ENCODE measurements around the gene EXOC3L4.

The EXOC3L4 gene

DNA sequence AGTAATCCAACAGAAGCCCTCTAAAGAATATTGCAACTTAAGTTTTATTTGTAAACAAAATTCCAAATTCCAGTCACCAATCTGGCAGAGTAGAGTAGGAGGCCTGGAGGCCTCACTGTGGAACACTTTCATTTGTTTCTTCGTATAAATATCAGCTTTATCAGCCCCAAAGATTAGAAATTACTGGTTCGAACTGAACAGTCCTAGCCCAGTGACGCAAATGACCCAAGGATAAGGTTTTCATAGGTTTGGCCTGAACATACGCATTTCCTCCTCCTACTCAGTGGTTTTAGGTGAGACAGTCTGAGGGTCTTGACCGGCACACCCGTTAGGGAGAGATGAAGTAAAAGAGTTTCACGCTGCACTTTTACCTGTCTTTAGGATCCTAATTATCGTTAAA, 38.8 kb upstream of the EXOC3L4 start:
- Histone ChIP-seq H3K9ac (no peak overlapping the region), H3K4me2 (ENCODE audit: low read length) (peak overlapping the region; percentile 75), H3K79me2 (peaks cover 13% of the 10 kb centered on the region), H3K4me1 (peaks cover 10% of the 10 kb centered on the region), H2AFZ (no peak overlapping the region), H3K36me3 (ENCODE audit: control insufficient read depth, insufficient read depth, low read length) (no peaks in the 10 kb centered on the region), H3K27me3 (ENCODE audit: control insufficient read depth, insufficient read depth, low read length) (no peaks in the 10 kb centered on the region), H3K27ac (peak overlapping the region; percentile 24), H3K9me3 (ENCODE audit: control insufficient read depth, low read length) (no peaks in the 10 kb centered on the region), H3K4me3 (ENCODE audit: low read depth, low read length) (peak overlapping the region; percentile 56)
- TF ChIP-seq, protein P1, sequence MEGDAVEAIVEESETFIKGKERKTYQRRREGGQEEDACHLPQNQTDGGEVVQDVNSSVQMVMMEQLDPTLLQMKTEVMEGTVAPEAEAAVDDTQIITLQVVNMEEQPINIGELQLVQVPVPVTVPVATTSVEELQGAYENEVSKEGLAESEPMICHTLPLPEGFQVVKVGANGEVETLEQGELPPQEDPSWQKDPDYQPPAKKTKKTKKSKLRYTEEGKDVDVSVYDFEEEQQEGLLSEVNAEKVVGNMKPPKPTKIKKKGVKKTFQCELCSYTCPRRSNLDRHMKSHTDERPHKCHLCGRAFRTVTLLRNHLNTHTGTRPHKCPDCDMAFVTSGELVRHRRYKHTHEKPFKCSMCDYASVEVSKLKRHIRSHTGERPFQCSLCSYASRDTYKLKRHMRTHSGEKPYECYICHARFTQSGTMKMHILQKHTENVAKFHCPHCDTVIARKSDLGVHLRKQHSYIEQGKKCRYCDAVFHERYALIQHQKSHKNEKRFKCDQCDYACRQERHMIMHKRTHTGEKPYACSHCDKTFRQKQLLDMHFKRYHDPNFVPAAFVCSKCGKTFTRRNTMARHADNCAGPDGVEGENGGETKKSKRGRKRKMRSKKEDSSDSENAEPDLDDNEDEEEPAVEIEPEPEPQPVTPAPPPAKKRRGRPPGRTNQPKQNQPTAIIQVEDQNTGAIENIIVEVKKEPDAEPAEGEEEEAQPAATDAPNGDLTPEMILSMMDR (IDR thresholded peaks at IDR 0.05): no peak

DNA sequence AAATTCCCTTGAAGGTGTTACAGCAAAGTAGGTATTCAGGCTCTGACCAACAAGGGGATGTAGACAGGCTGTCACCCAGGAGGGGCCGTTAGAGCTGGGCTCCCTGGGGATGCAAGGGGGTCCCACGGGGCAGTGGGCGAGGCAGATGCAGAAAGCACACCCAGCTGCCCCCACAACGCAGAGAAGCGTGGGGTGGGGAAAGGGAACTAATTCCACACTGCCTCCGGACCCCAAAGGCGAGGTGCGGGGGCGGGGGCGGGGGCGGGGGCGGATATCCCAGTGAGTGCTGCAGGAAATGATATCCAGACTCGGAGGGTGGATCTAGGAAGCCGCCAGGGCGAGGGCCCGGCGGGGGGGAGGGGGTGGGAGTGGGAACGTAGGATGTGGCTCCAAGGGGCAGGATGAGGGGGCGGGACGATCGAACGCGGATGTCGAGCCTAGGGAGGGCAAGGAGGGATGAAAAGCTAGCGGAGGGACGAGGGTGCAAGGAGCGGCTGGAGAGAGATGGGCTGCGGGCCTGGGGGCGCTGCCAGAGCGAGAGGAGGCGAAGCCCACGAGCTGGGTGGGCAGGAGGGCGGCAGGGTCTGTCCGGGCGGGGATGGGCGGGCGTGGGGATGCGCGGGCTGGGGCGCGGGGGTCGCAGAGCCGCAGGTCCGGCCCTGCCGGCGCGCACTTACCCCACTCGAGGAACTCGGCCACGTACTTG, 38.0 kb upstream of the EXOC3L4 start:
- H3K9me3 ChIP-seq (ENCODE audit: control insufficient read depth, low read length): no peaks in the 10 kb centered on the region
- H3K4me3 ChIP-seq (ENCODE audit: low read depth, low read length): peak overlapping the region; percentile 56
- peaks cover 10% of the 10 kb centered on the region for H3K4me1 ChIP-seq
- H2AFZ ChIP-seq: peak overlapping the region; percentile 57
- peak overlapping the region; percentile 75 for H3K4me2 ChIP-seq (ENCODE audit: low read length)
- H3K27me3 ChIP-seq (ENCODE audit: control insufficient read depth, insufficient read depth, low read length): no peaks in the 10 kb centered on the region
- peaks cover 11% of the 10 kb centered on the region for H3K79me2 ChIP-seq
- no peaks in the 10 kb centered on the region for H3K36me3 ChIP-seq (ENCODE audit: control insufficient read depth, insufficient read depth, low read length)
- no peak overlapping the region for H3K9ac ChIP-seq
- H3K27ac ChIP-seq: peak overlapping the region; percentile 65
- TF ChIP-seq, protein P1 (IDR thresholded peaks at IDR 0.05): no peak

DNA sequence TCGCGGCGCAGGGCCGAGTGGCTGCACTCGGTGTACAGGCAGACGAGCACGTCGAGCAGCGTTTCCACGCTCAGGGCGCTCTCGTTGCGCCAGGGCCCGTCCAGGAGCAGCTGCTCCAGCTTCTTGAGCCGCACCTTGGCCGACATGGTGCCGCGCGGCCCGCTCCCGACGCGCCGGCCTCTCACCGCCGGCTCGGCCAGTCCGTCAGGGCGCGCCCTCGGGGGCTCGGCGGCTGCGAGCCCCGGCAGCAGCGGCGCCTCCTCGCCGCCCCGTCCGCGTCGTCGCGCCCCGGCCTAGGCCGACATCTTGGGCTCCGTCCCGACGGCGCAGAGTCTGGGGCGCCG, 37.5 kb upstream of the EXOC3L4 start:
- H3K36me3 ChIP-seq (ENCODE audit: control insufficient read depth, insufficient read depth, low read length): no peaks in the 10 kb centered on the region
- H3K4me1 ChIP-seq: peaks cover 10% of the 10 kb centered on the region
- peak overlapping the region; percentile 65 for H3K27ac ChIP-seq
- H3K4me3 ChIP-seq (ENCODE audit: low read depth, low read length): peak overlapping the region; percentile 56
- peaks cover 7% of the 10 kb centered on the region for H3K79me2 ChIP-seq
- peak overlapping the region; percentile 57 for H2AFZ ChIP-seq
- H3K9me3 ChIP-seq (ENCODE audit: control insufficient read depth, low read length): no peaks in the 10 kb centered on the region
- H3K27me3 ChIP-seq (ENCODE audit: control insufficient read depth, insufficient read depth, low read length): no peaks in the 10 kb centered on the region
- peak overlapping the region; percentile 75 for H3K4me2 ChIP-seq (ENCODE audit: low read length)
- TF ChIP-seq, protein P1 (IDR thresholded peaks at IDR 0.05): no peak
- H3K9ac ChIP-seq: no peak overlapping the region

DNA sequence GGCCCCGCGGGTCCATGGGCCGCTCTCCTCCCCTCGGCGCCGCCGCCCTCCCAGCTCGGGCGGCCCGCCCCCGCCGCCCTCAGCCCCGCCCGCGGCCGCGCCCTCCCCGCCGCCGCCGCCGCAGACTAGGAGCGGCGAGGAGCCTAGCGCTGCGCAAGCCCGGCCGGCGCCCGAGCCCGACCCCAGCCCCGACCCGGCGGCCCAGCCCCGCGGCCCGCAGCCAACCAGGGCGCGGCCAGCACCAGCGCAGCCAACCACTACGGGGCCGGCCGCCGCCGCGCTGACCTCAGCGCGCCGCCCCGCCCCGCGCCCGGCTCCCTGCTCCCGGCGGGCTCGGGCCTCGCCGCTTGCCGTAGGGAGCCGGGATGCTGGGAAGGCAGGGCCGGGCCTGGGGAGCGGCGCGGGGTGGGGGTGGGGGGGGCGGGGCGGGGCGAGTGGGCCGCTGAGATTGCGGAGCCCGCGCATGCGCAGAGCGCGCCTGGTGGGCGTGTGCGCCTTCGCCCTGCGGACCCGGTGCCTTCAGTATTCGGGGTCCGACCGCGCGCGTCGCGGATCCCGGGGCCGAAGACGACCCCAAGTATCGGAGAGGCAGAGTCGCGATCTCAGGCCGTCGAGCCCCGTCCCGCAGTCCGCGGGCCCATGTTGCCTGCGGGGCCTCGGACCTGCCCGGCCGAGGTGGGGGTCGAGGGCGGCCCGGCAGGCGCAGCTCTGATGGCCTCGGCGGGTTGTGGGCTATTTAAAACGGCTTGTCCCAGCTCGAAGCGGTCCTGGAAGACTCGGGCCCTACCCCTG, 37.0 kb upstream of the EXOC3L4 start, which contains the start of gene CDC42BPB:
CDC42BPB (minus strand) TSS at position 178 of the 792 bp plus-strand sequence. CDS start 376 bp downstream, outside the sequence.
- Histone ChIP-seq H3K4me3 (ENCODE audit: low read depth, low read length) (peak within 1 kb of the TSS; percentile 85), H3K36me3 (ENCODE audit: control insufficient read depth, insufficient read depth, low read length) (no peaks in the 10 kb centered on the region), H3K4me2 (ENCODE audit: low read length) (peak within 1 kb of the TSS; percentile 75), H3K4me1 (peaks cover 10% of the 10 kb centered on the region), H3K9me3 (ENCODE audit: control insufficient read depth, low read length) (no peaks in the 10 kb centered on the region), H3K27me3 (ENCODE audit: control insufficient read depth, insufficient read depth, low read length) (no peaks in the 10 kb centered on the region), H2AFZ (peak within 1 kb of the TSS; percentile 99), H3K9ac (peak within 1 kb of the TSS; percentile 69), H3K27ac (peak within 1 kb of the TSS; percentile 75), H3K79me2 (peaks cover 1% of the 10 kb centered on the region)
- TF ChIP-seq, protein P1 (IDR thresholded peaks at IDR 0.05): no peak
